HG02571 (cell line): Measurements from ENCODE around the gene FAM120A.

Source experiments
- ATAC-seq: cut with Tn5 transposase; IDR thresholded peaks from one replicate; pipeline ENCODE4 v1.9.1; 2021; ENCODE audit warnings: mild to moderate bottlenecking, moderate library complexity; ENCODE audit not compliant: unreplicated experiment

The FAM120A gene

GRCh38 chr9:93577078-93577974, 125.8 kb downstream of the FAM120A start:
- no peak for ATAC-seq

- ATAC-seq: no peak
Observed at GRCh38 chr9:93577975-93578682, 126.6 kb downstream of the FAM120A start.

- ATAC-seq: no peak
Observed at GRCh38 chr9:93578844-93579243, 127.4 kb downstream of the FAM120A start.

GRCh38 chr9:93579711-93580516, 128.4 kb downstream of the FAM120A start:
- no peak for ATAC-seq

GRCh38 chr9:93580654-93581380, 129.3 kb downstream of the FAM120A start:
- ATAC-seq: no peak

GRCh38 chr9:93582115-93582514, 130.6 kb downstream of the FAM120A start:
- ATAC-seq: no peak

- no peak for ATAC-seq
Observed at GRCh38 chr9:93582550-93582949, 131.1 kb downstream of the FAM120A start.

GRCh38 chr9:93585259-93585658, 133.8 kb downstream of the FAM120A start:
- no peak for ATAC-seq

- ATAC-seq: no peak
Observed at GRCh38 chr9:93585695-93586094, 134.2 kb downstream of the FAM120A start.

GRCh38 chr9:93586290-93587057, 135.0 kb downstream of the FAM120A start:
- no peak for ATAC-seq

- ATAC-seq: no peak
Observed at GRCh38 chr9:93587284-93587650, 135.8 kb downstream of the FAM120A start.

GRCh38 chr9:93587651-93588347, 136.3 kb downstream of the FAM120A start:
- no peak for ATAC-seq

- no peak for ATAC-seq
Observed at GRCh38 chr9:93588641-93589609, 137.4 kb downstream of the FAM120A start.

GRCh38 chr9:93589688-93590087, 138.2 kb downstream of the FAM120A start:
- ATAC-seq: no peak

GRCh38 chr9:93590609-93591234, 139.2 kb downstream of the FAM120A start:
- ATAC-seq: no peak

GRCh38 chr9:93591301-93592007, 140.0 kb downstream of the FAM120A start:
- ATAC-seq: no peak

GRCh38 chr9:93592008-93592642, 140.6 kb downstream of the FAM120A start:
- ATAC-seq: no peak
